G401.6 (cell line): ENCODE data around the gene JAGN1.
"Not testable (repeated sequence)": the region's sequence is repeated elsewhere in the genome, so short reads cannot be mapped to it uniquely, and the experiment has no call there.

Experiments used
- FAIRE-seq: peaks from 2 replicates; lab custom pipeline; 2012; peaks lifted over from hg19 to GRCh38; lab: Jason Lieb, UNC

Gene JAGN1

DNA sequence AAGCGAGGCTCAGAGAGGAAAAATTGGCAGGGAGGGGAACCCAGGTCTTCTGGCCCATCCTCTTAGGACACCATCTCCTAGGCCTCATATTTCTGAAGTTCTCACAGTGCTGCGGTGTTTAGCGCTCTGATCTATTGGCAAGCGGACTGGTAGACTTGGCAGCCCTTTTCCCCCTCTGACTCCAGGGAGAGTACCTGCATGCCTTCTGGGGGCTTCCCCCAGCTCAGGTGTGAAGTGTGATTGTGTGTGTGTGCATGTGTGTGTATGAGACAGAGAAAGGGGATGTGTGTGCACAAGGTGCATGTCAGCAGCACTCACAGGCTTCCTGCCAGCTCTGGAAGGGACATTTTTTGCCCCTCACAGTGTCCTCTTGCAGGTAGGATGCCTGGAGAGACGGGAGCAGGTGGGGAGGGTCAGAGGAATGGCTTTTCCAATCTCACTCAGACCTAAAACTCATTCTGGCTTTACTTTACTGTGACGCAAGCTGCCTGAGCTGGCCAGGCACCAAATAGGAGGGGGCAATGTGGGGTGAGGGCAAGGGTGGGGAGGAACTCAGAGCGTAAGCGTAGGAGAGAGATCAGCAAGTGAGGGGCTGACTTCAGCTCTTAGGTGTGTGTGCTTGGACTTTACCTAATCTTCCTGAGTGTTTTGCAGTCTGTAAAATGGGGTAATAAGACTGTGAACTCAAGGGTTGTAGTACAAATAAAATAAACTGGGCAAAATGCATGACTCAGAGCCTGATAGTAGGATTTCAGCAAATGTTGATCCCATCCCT lies 8.2 kb downstream of the JAGN1 start:
- no peak for FAIRE-seq

DNA sequence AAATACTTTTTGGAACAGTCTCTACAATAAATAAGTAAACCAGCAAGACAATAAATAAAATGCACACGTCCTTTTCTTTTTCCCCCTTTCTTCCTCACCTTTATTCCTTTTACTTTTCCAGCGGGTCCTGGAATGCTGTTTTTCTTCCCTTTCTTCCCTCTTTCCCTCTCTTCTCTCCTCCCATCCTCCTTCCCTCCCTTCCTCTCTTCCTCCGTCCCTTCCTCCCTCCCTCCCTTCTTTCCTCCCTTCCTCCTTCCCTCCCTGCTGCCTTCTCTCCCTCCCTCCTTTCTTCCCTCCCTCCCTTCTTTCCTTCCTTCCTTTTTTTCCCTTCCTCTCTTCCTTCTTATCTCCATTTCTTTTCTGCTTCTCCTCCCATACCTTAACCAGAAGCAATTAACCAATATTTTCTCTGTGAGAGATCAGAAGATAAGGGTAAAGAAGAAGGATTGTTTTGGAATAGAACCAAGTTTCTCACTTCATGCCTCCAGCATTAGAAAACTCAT lies 8.9 kb downstream of the JAGN1 start:
- FAIRE-seq, result no peak

- FAIRE-seq, result not testable (repeated sequence)
These were observed 10.6 kb downstream of the JAGN1 start for GRCh38 chr3:9900965-9901415.

DNA sequence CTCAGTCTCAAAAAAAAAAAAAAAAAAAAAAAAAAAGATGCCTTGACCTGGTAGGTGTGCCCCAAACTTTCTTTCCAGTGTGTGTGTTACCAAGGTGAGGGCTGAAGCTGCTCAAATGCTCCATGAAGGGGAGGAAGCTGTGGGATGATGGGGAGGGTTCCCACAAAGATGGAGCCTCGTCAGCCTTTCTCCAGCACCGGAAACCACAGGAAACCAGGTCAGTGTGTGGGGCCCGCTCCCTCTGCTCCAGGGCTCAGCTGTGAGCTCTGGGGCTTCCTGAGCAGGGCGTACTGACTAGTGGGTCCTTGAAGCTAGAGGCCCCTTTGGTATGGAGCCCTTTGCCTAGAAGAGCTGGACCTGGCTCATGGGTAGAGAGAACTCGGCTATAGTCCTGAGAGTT lies 11.6 kb downstream of the JAGN1 start:
- FAIRE-seq, result no peak

GRCh38 chr3:9902372-9903237 lies 12.2 kb downstream of the JAGN1 start, which contains the start of gene IL17RE:
Gene IL17RE, plus strand, starts transcription at chr3:9902848. Its CDS starts 85 bp downstream, at chr3:9902933.
- FAIRE-seq, result no peak

GRCh38 chr3:9903238-9903624 lies 12.8 kb downstream of the JAGN1 start:
- no peak for FAIRE-seq

GRCh38 chr3:9903904-9904303 lies 13.5 kb downstream of the JAGN1 start:
- FAIRE-seq, result no peak

DNA sequence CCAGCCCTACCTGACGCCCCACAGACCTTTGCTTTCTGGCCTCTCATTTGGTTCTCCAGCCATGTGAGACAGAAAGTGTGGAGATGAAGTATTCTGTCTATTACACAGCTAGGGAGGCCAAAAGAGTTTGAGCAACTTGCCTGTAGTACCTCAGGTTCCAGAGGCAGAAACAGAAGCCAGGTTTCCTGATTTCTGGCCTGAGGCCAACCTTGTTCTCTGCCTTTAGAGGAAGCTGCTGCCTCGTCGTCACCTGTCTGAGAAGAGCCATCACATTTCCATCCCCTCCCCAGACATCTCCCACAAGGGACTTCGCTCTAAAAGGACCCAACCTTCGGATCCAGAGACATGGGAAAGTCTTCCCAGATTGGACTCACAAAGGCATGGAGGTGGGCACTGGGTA lies 16.1 kb downstream of the JAGN1 start:
- FAIRE-seq, result no peak

GRCh38 chr3:9908286-9908685 lies 17.9 kb downstream of the JAGN1 start:
- FAIRE-seq, result no peak

- no peak for FAIRE-seq
These were observed 19.0 kb downstream of the JAGN1 start for GRCh38 chr3:9909221-9910013.

GRCh38 chr3:9911863-9912262 lies 21.5 kb downstream of the JAGN1 start:
- no peak for FAIRE-seq

DNA sequence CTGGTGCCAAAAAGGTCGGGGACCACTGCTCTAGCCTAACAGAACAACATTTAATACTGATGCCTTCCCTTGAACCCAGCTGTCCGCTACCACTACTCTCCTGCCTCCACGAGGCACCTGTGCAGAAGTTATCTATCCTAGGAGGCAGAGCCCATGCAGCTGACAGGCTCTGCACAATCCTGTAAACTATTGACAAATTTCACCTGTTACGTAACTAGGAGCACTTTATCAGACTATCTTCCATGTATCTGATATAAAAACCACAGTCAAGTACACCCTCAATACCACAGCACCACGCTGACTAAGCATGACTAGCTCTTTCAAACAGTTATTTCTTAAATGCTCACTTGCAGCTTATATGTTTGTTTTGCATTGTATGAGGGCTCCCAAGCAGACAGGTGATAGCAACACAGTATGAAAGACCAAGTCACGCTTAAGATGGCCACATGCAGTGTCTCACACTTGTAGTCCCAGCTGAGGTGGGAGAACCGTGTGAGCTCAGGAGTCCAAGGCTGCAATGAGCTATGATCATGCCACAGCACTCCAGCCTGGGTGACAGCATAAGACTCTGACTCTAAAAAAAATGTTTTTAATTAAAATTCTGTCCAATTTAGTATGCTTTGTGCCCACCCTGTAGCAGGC lies 22.0 kb downstream of the JAGN1 start:
- no peak for FAIRE-seq

DNA sequence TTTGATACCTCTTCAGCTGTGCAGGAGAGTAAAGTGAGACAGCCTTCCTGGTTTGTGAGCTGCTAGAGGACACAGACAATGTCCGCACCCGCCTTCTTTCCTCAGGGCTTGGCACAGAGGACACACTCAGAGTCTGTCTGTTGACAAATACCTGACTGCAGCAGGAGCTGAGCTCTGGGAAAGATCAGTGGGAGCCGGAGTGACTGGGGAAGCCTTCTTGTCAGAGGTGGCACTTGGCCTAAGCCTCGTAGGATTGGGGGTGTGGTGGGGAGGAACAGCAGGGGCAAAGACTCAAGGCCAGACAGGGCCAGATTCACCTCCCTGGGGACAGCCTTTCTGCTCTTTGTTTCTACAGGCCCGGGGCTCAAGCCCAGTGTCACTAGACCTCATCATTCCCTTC lies 23.2 kb downstream of the JAGN1 start:
- FAIRE-seq, result no peak

GRCh38 chr3:9914011-9914410 lies 23.6 kb downstream of the JAGN1 start:
- no peak for FAIRE-seq

DNA sequence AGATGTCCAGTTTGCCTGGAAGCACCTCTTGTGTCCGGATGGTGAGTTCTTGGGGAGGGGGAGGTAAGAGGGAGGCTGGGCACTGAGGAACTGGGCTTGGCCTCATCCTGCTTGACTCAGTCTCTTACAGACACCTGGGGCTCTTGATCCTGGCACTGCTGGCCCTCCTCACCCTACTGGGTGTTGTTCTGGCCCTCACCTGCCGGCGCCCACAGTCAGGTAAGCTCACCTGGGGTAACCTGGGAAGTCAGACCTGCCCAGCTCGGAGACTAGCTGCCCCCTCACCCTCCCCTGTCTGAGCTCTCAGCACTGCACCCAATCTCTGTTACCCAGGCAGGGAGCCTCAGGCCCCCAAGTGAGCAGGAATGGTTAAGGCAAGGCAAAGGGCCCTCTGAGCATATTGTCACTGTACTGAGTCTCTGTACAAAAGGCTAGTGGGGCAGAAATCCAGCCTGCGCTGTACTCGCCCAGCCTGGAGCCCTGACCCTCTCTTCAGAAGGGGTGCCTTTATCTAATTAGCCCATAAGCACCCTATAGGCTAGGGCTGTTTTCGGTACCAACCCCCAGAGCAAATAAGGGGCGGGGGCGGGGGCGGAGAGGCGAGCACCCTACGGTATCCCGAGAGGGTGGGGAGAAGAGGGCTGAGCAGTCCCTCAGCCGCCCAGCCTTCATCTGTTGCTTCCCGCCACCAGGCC lies 24.3 kb downstream of the JAGN1 start:
- no peak for FAIRE-seq

DNA sequence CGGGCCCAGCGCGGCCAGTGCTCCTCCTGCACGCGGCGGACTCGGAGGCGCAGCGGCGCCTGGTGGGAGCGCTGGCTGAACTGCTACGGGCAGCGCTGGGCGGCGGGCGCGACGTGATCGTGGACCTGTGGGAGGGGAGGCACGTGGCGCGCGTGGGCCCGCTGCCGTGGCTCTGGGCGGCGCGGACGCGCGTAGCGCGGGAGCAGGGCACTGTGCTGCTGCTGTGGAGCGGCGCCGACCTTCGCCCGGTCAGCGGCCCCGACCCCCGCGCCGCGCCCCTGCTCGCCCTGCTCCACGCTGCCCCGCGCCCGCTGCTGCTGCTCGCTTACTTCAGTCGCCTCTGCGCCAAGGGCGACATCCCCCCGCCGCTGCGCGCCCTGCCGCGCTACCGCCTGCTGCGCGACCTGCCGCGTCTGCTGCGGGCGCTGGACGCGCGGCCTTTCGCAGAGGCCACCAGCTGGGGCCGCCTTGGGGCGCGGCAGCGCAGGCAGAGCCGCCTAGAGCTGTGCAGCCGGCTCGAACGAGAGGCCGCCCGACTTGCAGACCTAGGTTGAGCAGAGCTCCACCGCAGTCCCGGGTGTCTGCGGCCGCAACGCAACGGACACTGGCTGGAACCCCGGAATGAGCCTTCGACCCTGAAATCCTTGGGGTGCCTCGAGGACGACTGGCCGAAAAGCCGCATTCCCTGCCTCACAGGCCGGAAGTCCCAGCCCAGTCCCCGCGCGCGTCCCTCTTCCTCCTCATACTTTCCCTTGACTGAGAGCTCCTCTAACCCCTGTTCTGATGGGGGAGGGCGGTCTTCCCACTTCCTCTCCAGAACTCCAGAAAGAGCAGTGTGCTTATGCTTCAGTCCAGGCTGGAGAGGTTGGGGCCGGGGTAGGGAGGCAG lies 25.1 kb downstream of the JAGN1 start:
- no peak for FAIRE-seq

DNA sequence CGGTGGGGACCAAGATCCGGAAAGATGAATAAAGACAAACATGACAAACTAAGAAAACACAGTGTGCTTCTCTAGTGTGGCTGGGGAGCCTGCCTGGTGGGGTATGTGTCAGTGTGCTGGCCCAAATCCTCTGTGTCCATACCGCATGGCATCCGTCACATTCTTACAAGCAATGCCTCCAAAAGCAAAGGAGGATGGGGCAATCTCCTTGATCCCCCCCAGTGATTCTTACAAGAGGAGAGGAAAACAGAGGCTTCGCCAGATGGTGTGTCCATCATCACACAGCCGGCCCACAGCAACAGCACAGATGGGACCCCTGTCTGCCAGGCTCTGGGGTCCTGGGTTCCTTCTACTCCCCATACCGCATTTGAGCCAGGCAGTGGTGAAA lies 25.9 kb downstream of the JAGN1 start:
- FAIRE-seq, result no peak

- FAIRE-seq, result peak; percentile 66
These were observed 26.6 kb downstream of the JAGN1 start, which contains the start of gene IL17RC for GRCh38 chr3:9916734-9917680. Gene IL17RC, plus strand, starts transcription at chr3:9917098. Its CDS starts 218 bp downstream, at chr3:9917316.

- no peak for FAIRE-seq
These were observed 27.4 kb downstream of the JAGN1 start for GRCh38 chr3:9917820-9918219.
